Gastrocnemius medialis (tissue), 4 donors: Measurements from ENCODE around the gene VRK3.

Experiments used
- POLR2A ChIP-seq, 2 donors: fragments of 450-650 bp; IDR thresholded peaks; one replicate each; pipeline ENCODE4 v1.6.1; 2017; ENCODE audit warnings: antibody characterized with exemption in 2 of 2, mild to moderate bottlenecking in 2 of 2, moderate library complexity in 2 of 2
- TF ChIP-seq, protein P1 (sequence below), 5 experiments: fragments of 450-650 bp in 3 of 5; fragments of 200-600 bp in 2 of 5; sonication (generic) in 2 of 5; IDR thresholded peaks in 4 of 5; conservative IDR thresholded peaks in 1 of 5; 1 replicate in 4 of 5; 2 replicates in 1 of 5; pipeline ENCODE4 v1.5.1; 2016 to 2019; ENCODE audit warnings: antibody characterized with exemption in 5 of 5, mild to moderate bottlenecking in 3 of 5, moderate library complexity in 3 of 5

- TF ChIP-seq, protein P1, sequence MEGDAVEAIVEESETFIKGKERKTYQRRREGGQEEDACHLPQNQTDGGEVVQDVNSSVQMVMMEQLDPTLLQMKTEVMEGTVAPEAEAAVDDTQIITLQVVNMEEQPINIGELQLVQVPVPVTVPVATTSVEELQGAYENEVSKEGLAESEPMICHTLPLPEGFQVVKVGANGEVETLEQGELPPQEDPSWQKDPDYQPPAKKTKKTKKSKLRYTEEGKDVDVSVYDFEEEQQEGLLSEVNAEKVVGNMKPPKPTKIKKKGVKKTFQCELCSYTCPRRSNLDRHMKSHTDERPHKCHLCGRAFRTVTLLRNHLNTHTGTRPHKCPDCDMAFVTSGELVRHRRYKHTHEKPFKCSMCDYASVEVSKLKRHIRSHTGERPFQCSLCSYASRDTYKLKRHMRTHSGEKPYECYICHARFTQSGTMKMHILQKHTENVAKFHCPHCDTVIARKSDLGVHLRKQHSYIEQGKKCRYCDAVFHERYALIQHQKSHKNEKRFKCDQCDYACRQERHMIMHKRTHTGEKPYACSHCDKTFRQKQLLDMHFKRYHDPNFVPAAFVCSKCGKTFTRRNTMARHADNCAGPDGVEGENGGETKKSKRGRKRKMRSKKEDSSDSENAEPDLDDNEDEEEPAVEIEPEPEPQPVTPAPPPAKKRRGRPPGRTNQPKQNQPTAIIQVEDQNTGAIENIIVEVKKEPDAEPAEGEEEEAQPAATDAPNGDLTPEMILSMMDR (IDR thresholded peaks at IDR 0.05 in 4 of 5, conservative IDR thresholded peaks at IDR 0.05 in 1 of 5), result no peak
- TF ChIP-seq POLR2A (IDR thresholded peaks at IDR 0.05), result no peak
Measured at GRCh38 chr19:49981603-49982593, 43.3 kb downstream of the VRK3 start.
